Measurements from ENCODE around the gene APAF1. TPM values are rescaled to one million over a fixed set of nuclear protein-coding genes. Genes with fewer than 3 reads are reported as not detected.
"Not testable (repeated sequence)": the region's sequence is repeated elsewhere in the genome, so short reads cannot be mapped to it uniquely, and the experiment has no call there.

Gene APAF1, protein sequence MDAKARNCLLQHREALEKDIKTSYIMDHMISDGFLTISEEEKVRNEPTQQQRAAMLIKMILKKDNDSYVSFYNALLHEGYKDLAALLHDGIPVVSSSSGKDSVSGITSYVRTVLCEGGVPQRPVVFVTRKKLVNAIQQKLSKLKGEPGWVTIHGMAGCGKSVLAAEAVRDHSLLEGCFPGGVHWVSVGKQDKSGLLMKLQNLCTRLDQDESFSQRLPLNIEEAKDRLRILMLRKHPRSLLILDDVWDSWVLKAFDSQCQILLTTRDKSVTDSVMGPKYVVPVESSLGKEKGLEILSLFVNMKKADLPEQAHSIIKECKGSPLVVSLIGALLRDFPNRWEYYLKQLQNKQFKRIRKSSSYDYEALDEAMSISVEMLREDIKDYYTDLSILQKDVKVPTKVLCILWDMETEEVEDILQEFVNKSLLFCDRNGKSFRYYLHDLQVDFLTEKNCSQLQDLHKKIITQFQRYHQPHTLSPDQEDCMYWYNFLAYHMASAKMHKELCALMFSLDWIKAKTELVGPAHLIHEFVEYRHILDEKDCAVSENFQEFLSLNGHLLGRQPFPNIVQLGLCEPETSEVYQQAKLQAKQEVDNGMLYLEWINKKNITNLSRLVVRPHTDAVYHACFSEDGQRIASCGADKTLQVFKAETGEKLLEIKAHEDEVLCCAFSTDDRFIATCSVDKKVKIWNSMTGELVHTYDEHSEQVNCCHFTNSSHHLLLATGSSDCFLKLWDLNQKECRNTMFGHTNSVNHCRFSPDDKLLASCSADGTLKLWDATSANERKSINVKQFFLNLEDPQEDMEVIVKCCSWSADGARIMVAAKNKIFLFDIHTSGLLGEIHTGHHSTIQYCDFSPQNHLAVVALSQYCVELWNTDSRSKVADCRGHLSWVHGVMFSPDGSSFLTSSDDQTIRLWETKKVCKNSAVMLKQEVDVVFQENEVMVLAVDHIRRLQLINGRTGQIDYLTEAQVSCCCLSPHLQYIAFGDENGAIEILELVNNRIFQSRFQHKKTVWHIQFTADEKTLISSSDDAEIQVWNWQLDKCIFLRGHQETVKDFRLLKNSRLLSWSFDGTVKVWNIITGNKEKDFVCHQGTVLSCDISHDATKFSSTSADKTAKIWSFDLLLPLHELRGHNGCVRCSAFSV (N-terminal part only)
- 10 to 100 TPM; 13.0 to 14.7 TPM for total RNA-seq

DNA sequence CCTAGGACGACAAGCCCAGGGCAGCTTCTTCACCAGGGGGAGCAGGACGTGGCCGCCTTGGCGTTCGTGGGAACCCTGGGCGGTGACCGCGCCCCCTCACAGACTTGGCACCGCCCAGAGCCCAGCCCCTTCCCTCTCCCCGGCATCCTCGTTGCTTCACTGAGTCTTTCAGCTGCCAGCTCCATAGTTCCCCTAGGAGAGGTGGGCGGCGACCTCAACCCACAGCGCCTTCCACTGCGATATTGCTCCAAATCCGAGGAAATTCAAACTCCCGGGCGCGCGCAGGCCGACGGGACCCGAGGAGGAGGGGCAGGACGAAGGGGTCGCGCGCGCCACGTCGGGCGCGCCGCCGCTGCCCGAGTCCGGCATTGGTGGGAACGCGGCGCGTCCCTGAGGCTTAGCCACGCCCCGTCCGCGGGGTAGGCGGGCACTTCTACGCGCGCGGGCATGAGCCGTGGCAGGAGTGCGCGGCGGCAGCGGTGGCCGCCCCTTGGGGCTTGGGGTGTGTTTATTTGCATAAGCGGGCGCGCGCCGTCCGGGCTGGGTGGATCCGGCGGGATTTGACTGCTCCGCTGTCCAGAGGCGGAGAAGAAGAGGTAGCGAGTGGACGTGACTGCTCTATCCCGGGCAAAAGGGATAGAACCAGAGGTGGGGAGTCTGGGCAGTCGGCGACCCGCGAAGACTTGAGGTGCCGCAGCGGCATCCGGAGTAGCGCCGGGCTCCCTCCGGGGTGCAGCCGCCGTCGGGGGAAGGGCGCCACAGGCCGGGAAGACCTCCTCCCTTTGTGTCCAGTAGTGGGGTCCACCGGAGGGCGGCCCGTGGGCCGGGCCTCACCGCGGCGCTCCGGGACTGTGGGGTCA is at the start of gene APAF1, which contains the start of gene IKBIP:
Gene APAF1, plus strand, starts transcription at position 579 of the 860 bp plus-strand sequence. CDS start 3,070 bp downstream, outside the sequence.
Gene IKBIP, minus strand, starts transcription at position 77 of the 860 bp plus-strand sequence. CDS start 87 bp downstream, outside the sequence.
- ChIA-PET CTCF (interaction anchor here (1.3 kb wide), 1 partner anchor 51 kb away, joined by 6 read pairs; the partner anchor contains the start of gene SLC25A3), POLR2A (interaction anchor here (0.8 to 2.2 kb wide), 7 partner anchors 49 to 1622 kb away, joined by 3 to 13 read pairs (median 4); partner anchors contain the start of genes DEPDC4, SCYL2, SLC25A3 and TMPO)

DNA sequence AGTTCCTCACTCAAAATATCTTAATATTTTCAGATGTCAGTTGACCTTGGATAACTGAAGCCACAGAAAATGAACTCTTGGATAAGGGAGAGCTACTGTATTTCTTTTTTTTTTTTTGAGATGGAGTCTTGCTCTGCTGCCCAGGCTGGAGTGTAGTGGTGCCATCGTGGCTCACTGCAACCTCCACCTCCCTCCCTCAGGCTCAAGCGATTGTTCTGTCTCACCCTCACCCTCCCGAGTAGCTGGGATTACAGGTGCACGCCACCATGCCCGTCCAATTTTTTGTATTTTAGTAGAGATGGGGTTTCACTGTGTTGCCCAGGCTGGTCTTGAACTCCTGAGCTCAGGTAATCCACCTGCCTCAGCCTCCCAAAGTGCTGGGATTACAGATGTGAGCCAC is 47.8 kb upstream of the APAF1 start:
- POLR2A ChIA-PET, result not testable (repeated sequence)
- CTCF ChIA-PET, result interaction anchor here (0.9 to 1.3 kb wide), 2 partner anchors 59 to 402 kb away, joined by 3 read pairs; no protein-coding TSS in a partner anchor

DNA sequence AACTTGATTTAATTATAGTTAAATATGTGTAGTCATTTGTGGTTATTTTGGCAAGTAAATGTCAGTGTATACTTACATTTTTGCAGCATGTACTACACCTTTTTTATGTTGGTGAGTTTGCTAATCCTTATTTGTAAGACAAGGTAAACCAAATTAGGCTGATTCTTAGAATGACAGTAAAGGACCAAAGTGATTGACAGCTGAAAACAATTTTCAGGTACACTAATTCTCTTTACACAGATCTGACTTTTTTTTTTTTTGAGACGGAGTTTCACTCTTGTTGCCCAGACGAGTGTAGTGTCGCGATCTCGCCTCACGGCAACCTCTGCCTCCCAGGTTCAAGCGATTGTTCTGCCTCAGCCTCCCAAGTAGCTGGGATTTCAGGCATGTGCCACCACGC is 43.2 kb upstream of the APAF1 start:
- ChIA-PET CTCF (no interaction called here), POLR2A (interaction anchor here (1.1 kb wide), 1 partner anchor 52 kb away, joined by 7 read pairs; no protein-coding TSS in a partner anchor)

DNA sequence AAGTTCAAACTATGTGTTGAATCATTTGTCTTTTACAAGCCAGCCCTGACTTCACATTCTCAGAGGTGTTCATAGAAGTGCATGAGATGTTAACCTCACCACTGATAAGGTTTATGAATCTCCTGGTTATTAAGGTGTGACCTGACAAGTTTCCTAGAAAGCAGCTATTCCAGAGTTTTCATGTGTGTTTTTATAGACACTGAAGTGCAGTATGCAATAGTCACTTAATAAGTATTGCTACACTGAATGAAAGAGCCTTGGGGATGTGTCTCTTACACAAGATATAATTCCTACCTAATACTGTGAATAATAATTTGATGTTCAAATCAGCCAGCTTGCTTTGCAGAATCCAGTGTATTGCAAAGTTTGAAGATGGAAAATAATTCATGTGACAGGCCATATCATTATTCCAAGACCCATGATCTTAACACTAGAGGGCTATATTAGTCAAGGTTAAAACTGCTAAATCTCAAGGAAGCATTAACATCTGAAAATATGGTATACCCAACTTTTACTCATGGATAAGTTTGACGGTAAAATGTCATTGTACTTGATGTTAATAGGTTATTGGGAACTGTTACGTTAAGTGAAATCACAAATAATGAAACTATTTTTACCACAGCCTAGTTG is 38.6 kb upstream of the APAF1 start:
- POLR2A ChIA-PET, result interaction anchor here (1.6 kb wide), 1 partner anchor 13 kb away, joined by 3 read pairs; the partner anchor contains the start of gene SLC25A3

DNA sequence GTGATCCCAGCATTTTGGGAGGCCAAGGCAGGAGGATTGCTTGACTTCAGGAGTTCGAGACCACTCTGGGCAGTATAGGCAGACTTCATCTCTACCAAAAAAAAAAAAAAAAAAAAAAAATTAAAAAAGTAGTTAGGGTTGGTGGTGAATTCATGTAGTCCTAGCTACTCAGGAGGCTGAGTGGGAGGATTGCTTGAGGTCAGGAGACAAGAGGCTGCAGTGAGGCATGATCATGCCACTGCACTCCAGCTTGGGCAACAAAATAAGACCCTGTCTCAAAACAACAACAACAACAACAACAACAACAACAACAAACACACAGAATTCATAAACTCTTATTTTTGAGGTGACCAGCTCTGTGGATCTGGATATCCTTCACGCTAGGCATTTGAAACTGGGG is 34.5 kb upstream of the APAF1 start:
- POLR2A ChIA-PET, result no interaction called here
- CTCF ChIA-PET, result no interaction called here

More for the DNA sequence above, 38.6 kb upstream of the APAF1 start:
- CTCF ChIA-PET, result interaction anchor here (0.6 kb wide), 1 partner anchor 35 kb away, joined by 3 read pairs; no protein-coding TSS in a partner anchor

DNA sequence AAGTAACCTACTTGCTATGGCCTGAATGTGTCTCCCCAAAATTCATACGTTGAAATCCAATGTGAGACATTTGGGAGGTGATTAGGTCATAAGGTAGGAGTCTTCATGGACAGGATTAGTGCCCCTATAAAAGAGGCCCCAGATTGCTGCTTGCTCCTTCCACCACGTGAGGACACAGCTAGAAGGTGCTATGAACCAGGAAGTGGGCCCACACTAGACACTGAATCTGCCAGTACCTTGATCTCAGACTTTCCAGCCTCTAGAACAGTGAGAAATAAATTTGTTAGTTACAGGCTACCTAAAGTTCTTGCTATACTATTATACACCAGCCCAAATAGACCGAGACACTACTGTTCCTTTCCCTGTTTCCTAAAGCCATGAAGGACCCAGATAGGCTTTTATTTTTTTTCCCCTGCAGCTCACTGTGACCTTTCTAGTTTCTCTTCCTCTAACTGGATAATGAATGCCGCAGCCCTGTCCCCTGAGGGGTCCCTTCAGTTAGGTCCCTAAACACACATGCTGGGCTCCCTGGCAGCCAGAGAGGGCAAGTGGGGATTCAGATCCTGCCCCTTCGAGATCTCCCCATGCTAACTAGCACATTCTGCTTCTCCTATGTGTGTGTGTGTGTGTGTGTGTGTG is 32.3 kb upstream of the APAF1 start:
- CTCF ChIA-PET, result interaction anchor here (0.7 kb wide), 1 partner anchor 18 kb away, joined by 3 read pairs; no protein-coding TSS in a partner anchor
- POLR2A ChIA-PET, result no interaction called here

DNA sequence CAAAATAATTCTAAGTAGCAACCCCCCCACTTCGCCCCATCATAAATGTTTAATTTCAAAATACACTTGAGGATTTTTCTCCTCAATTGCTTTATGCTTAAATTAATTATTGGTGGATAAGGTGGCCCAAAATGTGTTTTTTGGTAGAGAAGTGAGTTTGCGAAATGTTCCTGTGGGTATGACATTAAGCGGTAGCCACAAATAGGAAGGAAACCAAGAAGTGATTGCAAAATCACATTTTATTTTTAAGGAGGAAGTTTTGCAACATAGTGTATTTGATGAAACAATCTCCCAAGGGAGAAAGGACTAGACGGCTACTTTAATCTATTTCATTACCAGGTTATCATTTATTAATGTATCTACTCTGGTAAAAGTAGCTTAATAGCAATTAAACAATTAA is 26.1 kb upstream of the APAF1 start:
- ChIA-PET CTCF (interaction anchor here (1.3 kb wide), 1 partner anchor 380 kb away, joined by 4 read pairs; no protein-coding TSS in a partner anchor), POLR2A (no interaction called here)

DNA sequence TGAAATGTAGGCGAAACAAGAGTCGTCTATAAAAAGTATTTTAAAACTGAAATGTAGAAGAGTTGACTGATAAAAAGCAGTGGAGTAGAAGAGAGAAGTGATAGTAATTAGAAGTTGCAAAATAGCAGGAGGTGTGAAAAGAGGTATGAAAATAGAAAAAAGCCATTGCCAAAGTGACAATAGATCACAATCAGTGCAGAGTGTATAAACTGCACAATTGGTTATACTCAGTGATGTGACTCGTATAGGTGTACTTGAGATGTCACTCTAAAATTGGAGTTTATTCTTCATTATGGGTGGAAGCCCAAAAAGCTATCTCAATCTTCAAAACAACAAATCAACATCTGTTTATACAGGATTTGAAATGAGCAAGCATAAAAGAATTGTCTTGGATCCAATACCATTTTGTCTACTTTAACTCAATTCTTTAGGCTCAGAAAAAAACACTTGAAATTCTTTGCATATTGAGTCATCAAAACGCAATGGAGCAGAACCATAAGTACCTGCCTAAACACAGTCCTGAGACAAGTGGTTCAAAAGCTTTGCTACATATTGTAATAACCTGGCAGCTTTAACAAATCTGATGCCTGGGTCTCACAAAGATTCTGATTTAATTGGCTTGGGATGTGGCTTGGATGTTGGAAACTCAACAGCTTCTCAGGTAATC is 9.3 kb upstream of the APAF1 start:
- POLR2A ChIA-PET, result no interaction called here
- CTCF ChIA-PET, result interaction anchor here (1.6 kb wide), 1 partner anchor 69 kb away, joined by 5 read pairs; no protein-coding TSS in a partner anchor

DNA sequence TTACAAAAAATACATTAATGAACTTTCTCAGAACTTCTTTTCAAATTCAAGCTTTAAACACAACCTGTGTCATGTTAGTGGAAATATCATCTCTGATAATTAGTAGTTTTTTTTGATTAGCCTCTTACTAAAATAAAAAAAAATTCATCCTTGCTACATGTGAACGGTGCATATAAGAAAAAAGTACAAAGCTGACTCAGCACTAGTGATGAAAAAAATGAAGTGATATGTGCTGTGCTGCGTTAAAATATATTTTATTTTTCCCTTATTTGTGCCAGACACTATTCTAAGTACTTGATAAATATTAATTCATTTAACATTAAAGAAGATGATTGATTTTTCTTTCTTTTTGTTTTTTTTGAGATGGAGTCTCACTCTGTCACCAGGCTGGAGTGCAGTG is 8.0 kb upstream of the APAF1 start:
- CTCF ChIA-PET, result no interaction called here
- POLR2A ChIA-PET, result no interaction called here

DNA sequence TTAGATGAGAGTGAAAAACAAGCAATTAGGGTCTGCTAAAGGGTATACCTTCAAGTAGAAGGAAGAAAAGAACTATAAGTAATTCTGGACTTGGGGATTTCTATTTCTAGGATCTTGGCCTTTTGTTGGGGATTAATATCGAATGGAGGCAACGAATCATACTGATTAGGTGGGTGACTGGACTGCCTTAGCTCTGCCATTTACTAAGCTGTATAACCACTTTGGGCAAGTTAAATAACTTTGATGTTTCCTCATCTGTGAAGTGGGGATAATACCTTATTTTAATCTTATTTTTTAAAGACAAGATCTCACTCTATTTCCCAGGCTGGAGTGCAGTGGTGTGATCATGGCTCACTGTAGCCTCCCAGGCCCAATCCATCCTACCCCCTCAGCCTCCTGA is 7.1 kb upstream of the APAF1 start:
- ChIA-PET POLR2A (no interaction called here), CTCF (no interaction called here)

DNA sequence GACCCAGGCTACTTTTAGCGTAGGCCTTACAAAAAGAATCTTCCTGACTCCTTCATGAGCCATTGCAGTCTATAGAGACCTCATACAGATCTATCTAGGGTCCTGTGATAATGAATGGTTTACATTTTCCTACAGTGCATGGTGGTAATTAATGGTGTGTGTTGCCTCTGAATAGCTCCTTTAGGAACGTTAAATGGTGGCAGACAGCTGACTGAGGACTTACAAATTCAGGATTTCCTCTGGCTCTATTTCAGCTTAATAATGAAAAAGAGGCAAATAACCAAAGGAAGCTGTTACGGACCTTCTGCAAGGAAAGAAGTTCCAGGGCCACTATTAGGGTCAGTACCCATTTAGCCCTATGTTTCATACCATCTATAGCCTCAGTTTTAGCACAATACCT is 5.6 kb upstream of the APAF1 start:
- ChIA-PET POLR2A (no interaction called here), CTCF (no interaction called here)

DNA sequence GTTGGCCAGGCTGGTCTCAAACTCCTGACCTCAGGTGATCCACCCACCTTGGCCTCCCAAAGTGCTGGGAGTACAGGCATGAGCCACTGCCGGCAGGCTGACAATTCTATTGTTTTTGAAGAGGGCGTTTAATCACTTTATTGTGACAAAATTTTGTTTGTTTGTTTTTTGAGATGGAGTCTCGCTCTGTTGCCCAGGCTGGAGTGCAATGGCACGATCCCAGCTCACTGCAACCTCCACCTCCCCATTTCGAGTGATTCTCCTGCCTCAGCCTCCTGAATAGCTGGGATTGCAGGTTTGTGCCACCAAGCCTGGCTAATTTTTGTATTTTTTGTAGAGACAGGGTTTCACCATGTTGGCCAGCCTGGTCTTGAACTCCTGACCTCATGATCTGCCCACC is 2.3 kb upstream of the APAF1 start:
- ChIA-PET POLR2A (interaction anchor here (2.2 kb wide), 1 partner anchor 50 kb away, joined by 13 read pairs; the partner anchor contains the start of gene SLC25A3), CTCF (interaction anchor here (0.7 kb wide), 1 partner anchor 127 kb away, joined by 4 read pairs; no protein-coding TSS in a partner anchor)

DNA sequence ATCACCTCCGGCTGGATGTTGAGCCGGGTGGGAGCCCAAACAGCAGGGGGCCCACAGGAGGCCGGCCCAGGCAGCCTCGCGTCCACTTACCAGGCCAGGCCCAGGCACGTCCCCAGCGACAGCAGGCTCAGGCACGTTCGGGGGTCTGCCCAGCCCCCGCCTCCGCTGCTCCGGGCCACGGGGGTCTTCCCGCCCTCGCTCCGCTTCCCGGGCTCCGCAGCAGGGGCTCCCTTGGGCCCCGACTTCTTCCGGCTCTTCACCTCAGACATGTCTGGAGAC is 718 bp upstream of the APAF1 start:
- ChIA-PET CTCF (interaction anchor here (1.3 kb wide), 1 partner anchor 50 kb away, joined by 6 read pairs; the partner anchor contains the start of gene SLC25A3), POLR2A (interaction anchor here (0.8 to 2.2 kb wide), 7 partner anchors 49 to 1622 kb away, joined by 3 to 13 read pairs (median 4); partner anchors contain the start of genes DEPDC4, SCYL2, SLC25A3 and TMPO)

DNA sequence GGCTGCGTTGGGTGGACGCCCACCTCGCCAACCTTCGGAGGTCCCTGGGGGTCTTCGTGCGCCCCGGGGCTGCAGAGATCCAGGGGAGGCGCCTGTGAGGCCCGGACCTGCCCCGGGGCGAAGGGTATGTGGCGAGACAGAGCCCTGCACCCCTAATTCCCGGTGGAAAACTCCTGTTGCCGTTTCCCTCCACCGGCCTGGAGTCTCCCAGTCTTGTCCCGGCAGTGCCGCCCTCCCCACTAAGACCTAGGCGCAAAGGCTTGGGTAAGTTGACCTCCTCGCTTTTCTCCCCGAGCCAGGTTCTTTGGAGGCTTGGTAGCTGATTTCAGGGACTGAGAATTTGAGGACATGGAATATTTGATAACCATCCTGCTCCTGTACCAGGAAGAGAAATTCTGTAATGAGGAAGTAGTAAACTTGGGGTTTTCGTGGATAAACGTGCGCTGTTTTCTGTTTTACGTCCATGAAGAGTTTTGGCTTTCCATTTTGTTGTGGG is 530 bp downstream of the APAF1 start:
- ChIA-PET CTCF (interaction anchor here (0.6 to 0.7 kb wide), 2 partner anchors 23 to 82 kb away, joined by 3 read pairs; no protein-coding TSS in a partner anchor), POLR2A (no interaction called here)

DNA sequence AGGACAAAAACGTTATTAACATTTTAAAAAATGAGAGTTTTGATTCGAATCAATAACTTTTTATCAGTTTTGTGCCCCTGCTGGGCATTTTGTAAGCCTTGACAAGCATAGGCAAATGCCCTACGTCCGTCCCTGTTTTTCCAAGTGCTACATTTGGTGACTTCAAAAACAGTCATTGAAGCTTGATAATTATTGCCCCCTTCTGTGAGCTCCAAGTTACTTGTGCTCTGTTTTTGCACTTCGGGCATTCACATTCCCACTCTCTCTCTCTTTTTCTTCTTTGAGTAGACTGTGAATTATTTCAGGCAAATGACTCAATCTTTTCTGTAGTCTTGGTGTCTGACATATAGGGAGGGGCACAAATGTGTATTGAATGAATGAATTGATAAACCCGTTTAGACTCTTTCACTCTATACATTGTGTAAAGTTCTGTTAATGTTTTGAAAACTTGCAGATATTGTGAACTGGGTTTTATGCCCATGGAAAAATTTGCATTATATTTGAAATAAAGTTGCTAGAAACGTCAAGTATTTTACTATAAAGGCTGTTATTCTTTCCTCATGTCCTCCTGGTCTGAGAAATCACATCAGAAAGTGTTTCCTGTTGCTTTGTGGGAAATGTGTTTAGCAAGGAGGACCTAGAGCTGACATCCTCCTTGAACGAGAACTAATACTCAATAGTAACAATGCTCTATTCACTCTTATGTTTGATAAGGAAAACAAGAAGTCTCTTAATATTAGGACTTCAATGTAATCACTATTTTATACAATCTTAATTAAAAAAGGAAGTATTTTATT is 1.4 kb downstream of the APAF1 start:
- CTCF ChIA-PET, result interaction anchor here (0.6 to 0.7 kb wide), 2 partner anchors 23 to 82 kb away, joined by 3 read pairs; no protein-coding TSS in a partner anchor
- POLR2A ChIA-PET, result no interaction called here

DNA sequence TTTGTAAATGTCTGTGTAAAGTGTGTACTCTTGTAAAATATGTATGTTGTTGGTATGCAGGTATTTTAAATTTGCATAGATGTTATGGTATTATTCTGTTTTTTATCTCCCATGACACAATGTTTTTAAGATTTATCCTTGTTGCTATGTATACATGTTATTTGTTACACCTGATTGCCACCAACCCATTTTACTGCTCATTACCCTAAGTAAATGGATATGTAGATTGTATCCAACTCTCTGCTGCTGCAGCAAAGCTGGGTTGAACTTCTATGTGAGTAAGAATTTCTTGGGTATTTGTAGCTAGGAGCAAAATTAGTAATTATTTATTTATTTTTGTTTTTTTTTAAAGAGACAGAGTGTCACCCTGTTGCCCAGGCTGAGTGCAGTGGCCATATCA is 6.2 kb downstream of the APAF1 start:
- POLR2A ChIA-PET, result no interaction called here
- CTCF ChIA-PET, result interaction anchor here (1.9 kb wide), 1 partner anchor 85 kb away, joined by 4 read pairs; no protein-coding TSS in a partner anchor

All from activated CD8-positive, alpha-beta memory T cell treated with anti-CD3 and anti-CD28 coated beads for 36 hours (primary cell).